SU-DHL-6 (cell line): ENCODE measurements around the gene ELF2.

Source experiments
- CTCF ChIP-seq: fragments of 200-600 bp; sonication (generic); IDR thresholded peaks from one replicate; pipeline ENCODE4 v1.5.1; 2017; ENCODE audit warnings: antibody characterized with exemption, mild to moderate bottlenecking, low read length, moderate library complexity; ENCODE audit not compliant: insufficient read depth, poor library complexity, severe bottlenecking
- EZH2phosphoT487 ChIP-seq: fragments of 200-600 bp; sonication (generic), shearing (Covaris generic); conservative IDR thresholded peaks from 2 replicates; pipeline ENCODE4 v1.6.1; 2018; ENCODE audit warnings: mild to moderate bottlenecking, antibody characterized with exemption, low read length, moderate library complexity, mixed read lengths

DNA sequence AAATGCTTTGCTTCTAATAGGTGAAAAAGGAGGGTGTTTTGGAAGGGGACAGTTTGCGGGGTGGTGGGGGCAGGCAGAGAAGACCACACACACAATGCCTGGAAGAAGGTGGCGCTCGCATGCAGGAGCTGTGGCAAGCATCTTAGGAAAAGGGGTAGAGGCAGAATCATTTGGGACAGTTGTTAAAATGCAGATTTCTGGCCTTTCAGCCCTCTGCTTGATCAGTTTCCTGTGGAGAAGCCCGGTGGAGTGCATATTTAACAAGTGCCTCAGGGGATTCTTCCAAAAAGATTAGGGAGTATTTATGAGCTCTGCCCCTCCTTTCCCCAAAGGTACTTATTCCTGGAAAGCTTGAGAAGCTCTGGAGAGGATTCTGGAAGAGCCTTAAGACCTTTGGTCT lies 156.6 kb downstream of the ELF2 start:
- TF ChIP-seq CTCF (no peak), EZH2phosphoT487 (no peak)
